HG03575 (cell line): Measurements from ENCODE around the gene MGA.

Source experiments
- ATAC-seq: cut with Tn5 transposase; IDR thresholded peaks from one replicate; pipeline ENCODE4 v1.9.1; 2021; ENCODE audit not compliant: unreplicated experiment, insufficient number of reproducible peaks, low FRiP score; ENCODE audit errors: extremely low read depth

The MGA gene

DNA sequence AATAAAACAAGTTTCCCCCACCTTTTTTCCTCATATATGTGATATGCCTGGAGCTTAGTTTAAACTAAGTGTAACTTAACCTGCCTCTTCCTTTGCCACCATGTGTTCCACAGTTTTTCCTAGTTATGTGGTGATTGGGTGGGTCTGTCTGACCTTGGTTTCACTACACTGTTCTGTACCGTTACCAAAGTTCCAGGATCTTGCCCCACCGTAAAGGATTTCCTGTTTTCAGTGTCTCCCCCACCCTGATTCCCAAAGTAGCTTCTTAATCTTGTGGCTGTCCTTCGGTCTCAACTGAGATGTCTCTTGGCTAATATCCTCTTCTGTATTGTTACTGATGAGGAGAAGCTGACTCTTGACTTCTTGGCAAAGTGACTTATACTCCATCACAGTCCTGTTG lies 6.4 kb upstream of the MGA start:
- no peak for ATAC-seq

DNA sequence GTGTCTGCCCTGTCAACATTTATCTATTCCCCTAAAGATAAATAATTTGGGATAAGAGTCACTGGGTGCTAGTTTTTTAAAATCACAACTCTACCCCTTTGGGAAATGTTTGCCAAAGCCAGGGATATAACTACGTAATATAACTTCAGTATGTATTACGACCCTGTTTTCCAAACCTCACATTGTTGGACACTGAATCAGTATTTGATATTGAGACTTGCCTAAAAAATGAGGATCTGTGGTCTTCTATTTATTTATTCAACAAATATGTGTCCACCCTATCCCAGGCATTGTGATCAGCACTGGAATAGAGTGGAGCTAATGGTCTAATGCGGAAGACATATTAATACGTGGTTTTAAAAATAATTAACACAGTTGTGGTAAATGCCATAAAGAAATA lies 4.5 kb upstream of the MGA start:
- ATAC-seq, result no peak

DNA sequence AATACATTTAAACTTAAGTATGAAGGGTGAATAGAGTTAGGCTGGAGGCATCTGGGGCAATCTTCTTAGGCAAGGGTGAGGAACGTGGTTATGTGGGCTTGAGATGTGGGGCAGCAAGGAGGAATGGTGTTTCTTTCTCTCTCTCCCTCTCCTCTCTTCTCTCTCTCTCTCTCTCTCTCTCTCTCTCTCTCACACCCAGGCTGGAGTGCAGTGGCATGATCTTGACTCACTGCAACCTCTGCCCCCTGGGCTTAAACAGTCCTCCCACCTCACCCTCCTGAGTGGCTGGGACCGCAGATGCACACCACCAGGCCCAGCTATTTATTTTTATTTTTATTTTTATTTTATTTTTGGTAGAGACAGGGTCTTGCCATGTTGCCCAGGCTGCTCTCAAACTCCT lies 4.0 kb upstream of the MGA start:
- ATAC-seq, result no peak

DNA sequence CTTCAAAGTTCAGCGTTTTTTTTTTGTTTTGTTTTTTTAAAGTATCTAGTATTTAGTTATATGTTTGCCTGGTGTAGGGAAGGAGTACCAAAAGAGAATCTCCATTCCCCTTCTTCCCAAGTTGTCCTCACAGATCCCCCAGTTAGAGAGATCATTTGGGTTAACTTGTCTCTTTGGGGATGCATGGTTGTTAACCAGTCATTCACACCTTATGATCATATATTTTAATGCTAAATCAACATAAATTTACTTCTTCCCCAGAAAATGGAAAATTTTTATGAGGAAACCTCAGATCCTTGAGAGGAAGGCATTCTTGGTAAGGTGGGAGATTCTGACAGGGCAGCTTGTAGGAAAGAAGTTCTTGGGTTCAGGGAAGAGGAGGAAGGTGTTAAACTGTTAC lies 1.5 kb upstream of the MGA start:
- no peak for ATAC-seq

DNA sequence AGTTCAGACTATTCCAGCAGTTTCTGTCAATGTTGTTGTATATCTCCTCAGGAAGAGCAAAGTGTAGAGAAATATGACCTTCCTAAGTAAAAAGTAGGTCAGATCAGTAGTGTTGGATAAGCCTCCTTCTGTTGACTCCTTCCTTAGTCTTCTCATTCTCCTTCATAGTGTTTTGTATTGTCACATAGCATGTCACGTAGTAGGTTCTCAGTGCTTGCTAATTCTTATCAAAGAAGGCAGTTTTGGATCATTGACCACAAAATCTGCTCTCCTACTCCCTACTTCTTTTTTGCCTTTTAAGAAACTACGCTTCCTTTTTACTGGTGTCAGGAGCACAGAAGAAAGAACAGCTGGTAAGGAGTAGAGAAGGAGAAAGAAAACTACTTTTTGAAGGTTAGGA lies 1.0 kb upstream of the MGA start:
- no peak for ATAC-seq

DNA sequence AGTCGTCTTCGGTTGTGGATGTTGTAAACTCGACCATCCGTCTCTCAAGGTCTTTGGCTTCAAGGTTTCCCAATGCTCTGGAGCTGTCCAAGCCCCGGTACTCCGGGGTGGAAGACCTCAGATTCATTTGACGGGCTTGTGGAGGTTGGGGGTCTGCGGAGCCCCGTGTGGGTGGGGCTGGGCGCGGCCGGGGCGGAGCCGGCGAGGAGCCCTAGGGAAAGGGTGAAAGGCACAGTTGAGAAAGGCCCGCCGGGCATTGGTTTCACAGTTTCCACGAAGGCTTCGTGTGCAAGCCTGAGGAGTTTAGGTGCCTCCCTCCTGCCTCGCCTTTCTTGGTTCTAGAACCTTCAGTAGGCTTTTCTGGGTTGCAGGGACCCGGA lies 360 bp upstream of the MGA start:
- ATAC-seq, result no peak

DNA sequence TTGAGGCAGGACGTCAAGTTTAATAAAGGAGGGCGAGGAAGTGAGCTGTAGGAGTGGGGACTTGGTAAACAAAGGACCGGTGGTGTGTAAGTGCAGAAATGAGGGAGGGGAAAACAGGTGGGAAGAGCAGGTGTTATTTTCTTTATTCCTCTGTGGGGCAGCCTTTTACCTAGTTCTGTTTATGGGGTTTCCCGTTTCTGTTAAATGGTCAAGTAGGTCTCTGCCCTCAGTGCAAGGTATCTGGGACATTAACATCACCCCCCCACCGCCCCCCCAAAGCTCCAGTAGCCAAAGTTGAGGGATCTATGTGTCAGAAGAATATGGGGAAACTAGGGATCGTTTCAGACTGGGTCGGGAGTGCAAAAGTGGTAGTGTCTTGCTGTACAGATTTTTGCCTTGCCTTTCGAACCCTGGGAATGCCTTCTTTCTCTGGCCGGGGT lies 893 bp downstream of the MGA start:
- ATAC-seq, result no peak

DNA sequence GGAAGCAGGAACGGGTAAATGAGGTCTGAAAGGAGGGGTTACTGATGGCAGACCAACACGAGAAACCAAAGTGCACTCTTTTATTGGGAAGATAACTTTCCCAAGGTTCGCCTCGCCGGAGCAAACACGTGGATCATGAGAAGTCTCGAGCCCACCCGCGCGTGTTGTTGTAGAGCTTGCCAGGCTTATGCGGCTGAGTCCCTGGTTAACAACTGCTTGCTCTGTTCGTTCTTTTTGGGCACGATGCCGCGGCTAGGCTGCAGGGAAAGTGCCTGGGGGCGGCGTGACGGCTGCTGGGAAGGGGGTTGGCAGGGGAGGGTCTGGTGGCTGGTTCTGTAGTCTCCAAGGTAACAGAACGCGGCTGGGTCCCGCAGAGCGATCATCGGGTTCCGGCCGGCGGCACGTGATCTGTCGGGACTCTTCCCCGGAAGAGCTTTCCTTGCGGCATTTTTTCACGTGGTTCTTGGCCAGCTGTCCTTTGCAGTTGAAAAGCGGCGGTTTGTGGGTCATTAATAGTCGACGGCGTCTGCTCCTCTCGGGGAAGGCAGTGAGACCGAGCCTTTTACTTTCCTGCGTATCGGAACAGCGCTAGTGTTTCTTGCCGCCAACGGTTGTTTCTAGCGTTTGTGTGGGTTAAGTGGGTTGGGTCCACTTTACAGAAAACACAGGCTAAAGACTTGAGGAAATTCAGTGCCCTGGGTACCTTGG lies 1.5 kb downstream of the MGA start:
- ATAC-seq, result no peak

DNA sequence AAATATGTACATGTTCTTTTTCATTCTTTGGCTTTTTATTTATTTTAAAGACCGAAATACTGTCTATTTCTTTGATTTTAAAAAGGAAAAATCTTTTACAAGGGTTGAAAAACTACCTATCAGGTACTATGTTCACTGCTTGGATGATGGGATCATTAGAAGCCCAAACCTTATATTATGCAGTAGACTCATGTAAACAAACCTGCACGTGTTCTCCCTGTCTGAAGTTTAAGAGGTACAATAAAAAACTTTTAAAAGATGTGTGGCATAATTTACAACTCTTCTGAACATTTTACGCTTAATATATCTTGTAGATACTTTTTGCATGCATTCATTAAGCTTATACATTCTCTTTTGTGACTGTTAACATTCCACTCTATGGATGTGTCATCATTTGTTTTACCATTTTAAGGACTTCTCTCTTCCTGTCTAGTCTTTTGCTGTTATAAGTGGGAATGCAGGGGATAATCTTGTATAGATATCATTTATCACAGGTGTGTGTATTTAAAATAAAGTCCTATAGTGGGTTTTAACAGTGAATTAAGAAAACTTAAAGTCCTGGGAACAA lies 6.2 kb downstream of the MGA start:
- no peak for ATAC-seq

DNA sequence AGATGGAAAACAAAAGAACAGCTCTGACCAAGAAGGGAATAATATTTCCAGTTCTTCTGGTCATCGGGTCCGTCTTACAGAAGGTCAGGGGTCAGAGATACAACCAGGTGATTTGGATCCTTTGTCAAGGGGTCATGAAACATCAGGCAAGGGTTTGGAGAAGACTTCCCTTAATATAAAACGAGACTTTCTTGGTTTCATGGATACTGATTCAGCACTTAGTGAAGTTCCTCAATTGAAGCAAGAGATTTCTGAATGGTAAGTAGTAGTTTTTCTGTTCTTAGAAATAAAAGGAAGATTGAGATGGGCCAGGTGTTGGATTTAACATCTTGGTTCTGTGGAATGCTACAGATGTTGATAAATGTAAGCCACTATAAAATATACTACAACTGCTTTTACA lies 9.5 kb downstream of the MGA start:
- no peak for ATAC-seq

DNA sequence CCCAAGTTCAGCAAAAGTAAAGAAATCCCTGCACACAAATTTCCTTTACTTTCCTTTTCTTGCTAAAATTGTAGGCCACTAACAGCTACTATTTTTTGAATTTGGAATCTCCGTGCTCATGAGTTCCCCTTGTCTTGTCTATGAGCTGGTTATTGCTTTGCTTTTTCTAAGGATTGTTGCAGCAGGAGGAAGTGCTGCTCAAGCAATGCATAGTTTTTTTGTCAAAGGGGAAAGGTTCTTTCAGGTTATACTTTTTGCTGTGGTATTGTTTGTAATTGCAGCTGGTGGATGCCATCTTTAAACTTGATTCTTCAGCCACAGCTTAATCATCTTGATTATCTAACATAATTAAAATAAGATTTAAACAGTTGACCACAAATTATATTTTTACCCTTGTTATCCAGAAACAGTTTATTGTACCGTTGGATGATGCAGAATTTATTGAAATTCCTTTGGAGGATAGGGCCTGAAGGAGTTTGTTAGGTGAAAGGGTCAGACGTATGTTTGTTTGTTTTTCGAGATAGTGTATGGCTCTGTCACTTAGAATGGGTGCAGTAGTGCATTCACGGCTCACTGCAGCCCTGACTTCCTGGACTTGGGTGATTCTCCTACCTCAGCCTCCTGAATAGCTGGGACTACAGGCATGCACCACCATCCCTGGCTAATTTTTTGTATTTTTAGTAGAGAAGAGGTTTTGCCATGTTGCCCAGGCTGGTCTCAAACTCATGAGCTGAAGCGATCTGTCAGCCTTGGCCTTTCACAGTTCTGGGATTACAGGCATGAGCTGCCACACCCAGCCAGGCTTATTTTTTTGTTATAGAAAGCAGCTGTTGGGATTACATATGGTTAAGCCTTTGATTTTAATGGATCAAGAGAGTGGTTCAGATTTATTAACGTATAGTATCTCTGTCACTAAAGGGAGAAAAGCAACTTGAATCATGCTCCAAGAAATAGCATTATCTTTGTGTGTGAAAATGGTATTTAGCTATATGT lies 11.7 kb downstream of the MGA start:
- ATAC-seq, result no peak

DNA sequence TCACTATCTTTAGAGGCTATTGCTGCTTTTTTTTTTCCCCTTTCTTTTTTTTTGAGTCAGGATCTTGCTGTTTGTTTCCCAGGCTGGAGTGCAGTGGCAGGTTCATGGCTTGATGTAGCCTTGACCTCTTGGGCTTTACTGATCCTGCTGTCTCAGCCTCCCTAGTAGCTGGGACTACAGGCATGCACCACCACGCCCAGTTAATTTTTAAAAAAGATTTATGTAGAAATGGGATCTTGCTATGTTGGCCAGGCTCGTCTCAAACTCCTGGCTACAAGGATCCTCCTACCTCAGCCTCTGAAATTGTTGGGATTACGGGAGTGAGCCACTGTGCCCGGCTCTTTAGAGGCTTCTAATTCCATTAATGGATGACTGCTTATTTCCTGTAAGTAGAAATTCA lies 15.1 kb downstream of the MGA start:
- ATAC-seq, result no peak

DNA sequence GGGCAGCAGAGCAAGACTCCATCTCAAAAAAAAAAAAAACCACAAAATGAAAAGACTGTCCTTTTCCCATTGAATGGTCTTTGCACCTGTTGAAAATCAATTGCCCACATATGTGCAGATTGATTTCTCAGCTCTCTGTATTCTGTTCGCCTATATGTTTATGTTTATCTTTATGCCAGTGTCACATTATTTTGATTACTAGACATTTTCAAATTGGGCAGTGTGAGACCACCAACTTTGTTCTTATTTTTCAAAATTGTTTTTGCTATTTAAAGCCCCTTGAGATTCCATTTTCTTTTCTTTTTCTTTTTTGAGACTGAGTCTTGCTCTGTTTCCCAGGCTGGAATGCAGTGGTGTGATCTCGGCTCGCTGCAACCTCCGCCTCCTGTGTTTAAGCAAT lies 18.5 kb downstream of the MGA start:
- no peak for ATAC-seq

DNA sequence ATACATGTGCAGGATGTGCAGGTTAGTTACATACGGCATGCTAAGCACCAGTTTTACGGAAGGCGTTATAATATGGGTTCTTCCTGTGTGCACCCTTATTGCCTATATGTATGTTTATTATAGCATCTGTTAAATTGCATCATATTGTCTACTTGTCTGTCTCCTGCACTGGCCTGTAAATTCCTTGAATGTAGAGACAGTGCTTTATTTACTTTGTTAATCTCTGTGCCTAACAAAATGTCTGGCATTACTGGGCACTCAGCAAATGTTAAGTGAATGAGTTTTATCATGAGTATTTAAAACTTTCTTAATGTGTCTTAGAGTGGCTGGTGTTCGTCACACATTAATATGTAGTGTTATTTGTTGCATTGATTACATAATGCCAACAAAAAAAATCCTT lies 23.8 kb downstream of the MGA start:
- ATAC-seq, result no peak

DNA sequence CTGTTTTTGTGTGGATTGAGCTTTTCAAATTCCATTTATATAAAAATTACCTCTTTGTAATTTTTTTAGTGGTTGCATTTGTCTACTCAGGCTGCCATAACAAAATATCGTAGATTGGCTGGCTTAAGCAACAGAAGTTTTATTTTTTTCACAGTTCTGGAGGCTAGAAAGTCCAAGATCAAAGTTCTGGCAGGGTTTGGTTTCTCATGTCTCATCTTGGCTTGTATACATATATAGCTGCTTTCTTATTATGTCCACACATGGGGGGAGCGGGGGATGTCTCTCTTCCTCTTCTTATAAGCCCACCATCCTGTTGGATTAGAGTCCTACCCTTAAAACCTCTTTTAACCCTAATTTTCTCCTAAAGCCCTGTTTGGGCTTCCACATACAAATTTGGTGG lies 28.5 kb downstream of the MGA start:
- no peak for ATAC-seq

DNA sequence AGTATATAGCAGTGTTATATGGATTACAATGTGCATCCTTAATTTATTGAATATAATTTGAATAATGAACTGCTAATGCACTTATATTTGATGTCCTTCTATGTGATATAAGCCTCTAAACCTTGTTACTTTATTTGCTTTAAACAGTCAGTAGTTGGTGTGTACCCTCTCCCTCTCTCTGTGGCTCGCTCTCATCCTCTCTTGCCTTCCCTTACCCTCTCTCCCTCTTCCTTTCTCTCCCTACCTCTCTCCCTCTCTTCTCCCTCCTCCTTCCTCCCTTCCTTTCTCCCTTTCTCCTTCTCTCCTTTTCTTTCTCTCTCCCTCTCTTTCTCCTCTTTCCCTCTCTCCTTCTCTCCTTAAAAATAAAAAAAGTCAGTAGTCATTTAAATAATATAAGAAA lies 28.9 kb downstream of the MGA start:
- ATAC-seq, result no peak

DNA sequence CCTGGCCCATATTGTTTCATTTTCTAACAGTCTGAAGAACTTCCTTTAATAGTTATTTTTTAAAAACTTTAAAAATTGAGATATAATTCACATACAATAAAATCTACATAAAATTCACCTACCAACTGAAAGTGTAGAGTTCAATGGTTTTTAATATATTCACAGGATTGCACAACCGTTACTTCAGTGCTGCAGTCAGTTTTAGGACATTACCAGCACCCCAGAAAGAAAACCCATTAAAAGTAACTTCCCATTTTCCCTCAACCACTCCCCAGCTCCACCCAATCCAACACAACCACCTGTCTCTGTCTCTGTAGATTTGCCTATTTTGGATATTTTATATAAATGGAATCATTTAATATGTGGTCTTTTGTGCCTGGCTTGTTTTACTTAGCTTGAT lies 29.6 kb downstream of the MGA start:
- ATAC-seq, result no peak

DNA sequence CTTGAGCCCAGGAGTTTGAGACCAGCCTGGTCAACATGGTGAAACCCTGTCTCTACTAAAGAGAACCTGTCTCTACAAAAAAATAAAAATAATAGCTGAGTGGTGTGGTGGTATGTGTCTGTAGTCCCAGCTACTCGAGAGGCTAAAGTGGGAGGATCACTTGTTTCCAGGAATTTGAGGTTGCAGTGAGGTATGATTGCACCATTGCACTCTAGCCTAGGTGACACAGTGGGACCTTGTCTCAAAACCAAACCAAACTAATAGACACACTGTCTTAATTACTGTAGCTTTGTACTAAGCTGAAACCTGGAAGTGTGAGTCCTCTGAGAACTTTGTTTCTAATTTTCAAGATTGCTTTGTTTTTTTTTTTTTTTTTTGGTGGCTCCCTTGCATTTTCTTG lies 30.4 kb downstream of the MGA start:
- ATAC-seq, result no peak

DNA sequence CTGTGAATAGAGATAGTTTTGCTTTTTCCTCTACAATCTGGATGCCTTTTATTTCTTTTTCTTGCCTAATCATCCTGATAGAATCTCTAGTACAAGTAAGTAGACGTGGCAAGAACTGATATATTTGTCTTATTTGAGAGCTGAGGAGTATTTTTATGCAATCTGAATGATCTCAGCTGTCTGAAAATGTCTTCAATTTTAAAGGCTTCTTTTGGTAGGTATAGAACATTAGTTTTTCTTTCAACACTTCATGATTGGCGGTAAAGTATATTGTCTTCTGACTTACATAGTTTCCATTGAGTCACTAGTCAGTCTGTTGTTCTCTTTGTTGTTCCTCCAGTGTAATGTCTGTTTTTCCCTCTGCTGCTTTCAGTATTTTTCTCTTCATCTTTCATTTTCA lies 31.3 kb downstream of the MGA start:
- no peak for ATAC-seq

DNA sequence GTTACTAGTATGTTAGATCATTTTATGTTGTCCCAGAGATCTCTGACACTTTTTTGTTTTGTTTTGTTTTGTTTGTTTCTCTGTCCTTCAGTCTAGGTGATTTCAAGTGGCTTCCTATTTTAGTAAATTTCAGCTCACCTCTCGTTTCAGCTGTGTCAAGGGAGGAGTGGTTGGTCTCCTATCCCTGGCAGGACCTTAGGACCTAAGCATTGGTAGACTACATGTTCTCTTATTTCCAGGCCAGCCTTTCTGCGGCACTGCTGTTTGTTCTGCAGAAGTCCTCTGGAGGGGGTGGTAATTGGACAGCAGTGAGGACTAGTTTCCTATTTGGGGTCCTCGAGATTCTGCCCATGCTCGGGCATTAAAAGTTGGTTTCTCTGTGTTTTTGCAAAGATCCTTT lies 31.8 kb downstream of the MGA start:
- ATAC-seq, result no peak
